Spleen (tissue), 11 donors: ENCODE measurements around the gene PDLIM4. TPM values are rescaled to one million over a fixed set of nuclear protein-coding genes. Genes with fewer than 3 reads are reported as not detected.

ENCODE experiments used
- DNase-seq: peaks from one replicate; pipeline ENCODE4 v3.0.0-alpha.2; 2020
- H3K27ac ChIP-seq, 8 donors: fragments of 200-600 bp; sonication (generic) in 7 of 8; 1 replicate in 4 of 8; 2 replicates in 4 of 8; pipeline versions ENCODE4 v1.5.0 to v1.8.0; 2016 to 2021; ENCODE audit warnings: inconsistent platforms in 4 of 8, mild to moderate bottlenecking in 4 of 8, moderate library complexity in 1 of 8
- H3K27me3 ChIP-seq, 7 donors: fragments of 200-600 bp; sonication (generic) in 6 of 7; replicated peaks in 1 of 7; 1 replicate in 4 of 7; 2 replicates in 3 of 7; pipeline versions ENCODE4 v1.5.0 to v1.8.0; 2016 to 2021; ENCODE audit warnings: inconsistent platforms in 3 of 7, mild to moderate bottlenecking in 1 of 7
- H3K36me3 ChIP-seq, 6 donors: fragments of 200-600 bp; sonication (generic) in 5 of 6; 1 replicate in 4 of 6; 2 replicates in 2 of 6; pipeline versions ENCODE4 v1.5.0 to v1.8.0; 2016 to 2021; ENCODE audit warnings: inconsistent platforms in 2 of 6
- H3K4me1 ChIP-seq, 6 donors: fragments of 200-600 bp; sonication (generic) in 5 of 6; 1 replicate in 3 of 6; 2 replicates in 3 of 6; pipeline versions ENCODE4 v1.5.0 to v1.8.0; 2016 to 2021; ENCODE audit warnings: inconsistent platforms in 3 of 6
- H3K4me3 ChIP-seq, 8 donors: fragments of 200-600 bp; sonication (generic) in 7 of 8; 1 replicate in 4 of 8; 2 replicates in 4 of 8; pipeline versions ENCODE4 v1.5.0 to v1.8.0; 2016 to 2021; ENCODE audit warnings: inconsistent platforms in 4 of 8, mild to moderate bottlenecking in 4 of 8, moderate library complexity in 2 of 8
- H3K9me3 ChIP-seq, 8 donors: fragments of 200-600 bp; sonication (generic) in 7 of 8; 1 replicate in 4 of 8; 2 replicates in 4 of 8; pipeline versions ENCODE4 v1.5.0 to v1.8.0; 2016 to 2021; ENCODE audit warnings: inconsistent platforms in 4 of 8
- POLR2A ChIP-seq, 3 donors: fragments of 450-650 bp; IDR thresholded peaks; one replicate each; pipeline ENCODE4 v1.5.1; 2017; ENCODE audit warnings: antibody characterized with exemption in 3 of 3, mild to moderate bottlenecking in 1 of 3
- POLR2AphosphoS5 ChIP-seq, 3 donors: sonication (generic); formaldehyde crosslinking; IDR thresholded peaks; one replicate each; pipeline ENCODE4 v1.5.1; 2017; ENCODE audit warnings: antibody characterized with exemption in 3 of 3
- WGBS, 5 donors: extraction: QIAGEN DNeasy Blood & Tissue Kit in 3 of 5; methylation state at CpG; one replicate each; pipeline versions ENCODE4 v1.1.5 to v1.1.7; 2013 to 2018; 5-methylcytosine and 5-hydroxymethylcytosine counted together
- intact Hi-C: fragments of 100-400 bp; cut with DNase I; formaldehyde crosslinking; loops from one replicate; pipeline ENCODE4 v1.15.0; 2023; ENCODE audit warnings: low total_unique reads
- polyA plus RNA-seq, 3 donors: library from polyadenylated mRNA; stranded (reverse); fragments of 200-250 nt; gene quantifications; one replicate each; pipeline ENCODE4 v1.2.1, GENCODE V29; 2013
- total RNA-seq, 7 donors: library from RNA; depleted of rRNA in 3 of 7; stranded (reverse); fragments of >200 nt in 3 of 7; fragmentation: NEBNext Ultra II Directional in 4 of 7; extraction: Animal tissue kit (Norgen Biotek cat#: 25700) in 4 of 7; gene quantifications; one replicate each; pipeline versions ENCODE4 v1.1.0 to v1.2.1, GENCODE V29; 2016 to 2021
- TF ChIP-seq, protein P1 (sequence below), 11 experiments: fragments of 200-600 bp in 7 of 11; fragments of 450-650 bp in 4 of 11; sonication (generic) in 4 of 11; IDR thresholded peaks in 8 of 11; conservative IDR thresholded peaks in 3 of 11; 1 replicate in 7 of 11; 2 replicates in 4 of 11; pipeline versions ENCODE4 v1.4.0 to v1.8.0; 2016 to 2021; ENCODE audit warnings: antibody characterized with exemption in 11 of 11, inconsistent platforms in 4 of 11, mild to moderate bottlenecking in 1 of 11
- donor health status: healthy with polysubstance abuse.
- donor health status: DM: no; HTN: no; CAD: no; lungs with moderate emphysema.
- donor health status: DM: no; HTN: no; CAD: no.
- donor health status: Bipolar disorder and iron deficiency.
- donor health status: healthy.
- donor health status: DM: no; HTN: no; CAD: no.
- donor health status: DM: yes; HTN: yes; CAD: no.

The PDLIM4 gene
- total and polyA plus RNA-seq, 10 donors = 3.5 to 17.4 (median 9.0) TPM

DNA sequence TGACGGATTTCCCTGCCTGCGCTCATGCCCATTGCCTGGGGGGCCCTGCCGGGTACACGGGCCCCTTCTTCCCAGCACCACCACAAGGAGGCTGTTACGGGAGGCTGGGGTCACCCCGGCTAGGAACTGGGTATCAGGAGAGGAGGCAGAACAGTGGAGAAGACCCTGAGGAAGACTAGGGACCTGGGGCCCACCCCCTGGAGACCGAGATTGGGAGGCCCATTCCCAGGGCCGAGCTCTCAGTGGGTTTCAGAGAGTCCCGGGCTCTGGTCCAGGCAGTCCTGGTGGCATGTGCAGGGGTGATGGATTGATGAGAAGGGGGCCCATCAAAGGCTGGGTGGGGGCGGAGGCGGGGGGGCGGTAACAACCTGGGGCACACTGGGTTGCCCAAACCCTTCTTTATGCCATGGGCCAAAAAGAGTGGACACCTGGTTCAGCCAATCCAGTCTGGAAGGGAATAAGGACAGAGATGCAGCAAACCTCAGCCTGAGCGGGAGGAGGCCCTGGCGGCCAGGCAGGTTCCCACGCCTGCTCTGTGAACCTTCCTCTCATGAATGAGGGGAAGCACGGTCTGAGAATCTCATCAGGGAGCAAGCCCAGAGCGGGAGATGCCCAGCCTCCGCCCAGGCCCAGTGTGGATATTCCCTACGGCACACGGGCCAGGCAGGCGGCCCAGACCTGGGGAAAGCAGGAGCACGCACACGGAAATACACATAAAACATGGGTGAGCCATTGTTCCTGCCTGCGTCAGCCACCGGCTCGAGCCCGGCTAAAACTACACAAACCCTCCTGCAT lies 29.1 kb upstream of the PDLIM4 start:
- Histone ChIP-seq H3K9me3 (no peaks in the 10 kb centered on the region), H3K27me3 (peaks cover 0 to 29% (median 11%) of the 10 kb centered on the region in 7 donors), H3K36me3 (no peaks in the 10 kb centered on the region), H3K27ac (peak overlapping the region in 5 of 8 donors; percentile 68 to 85 (median 79)), H3K4me3 (peak overlapping the region; percentile 41 to 81 (median 70)), H3K4me1 (peaks cover 0 to 58% (median 28%) of the 10 kb centered on the region in 6 donors)
- peak; percentile 71 for DNase-seq
- WGBS, 5 donors = 71 to 94% (median 80%) methylated on average over 19 to 27 of the region's 27 CpGs
- intact Hi-C loops = no loop called here
- TF ChIP-seq POLR2A (IDR thresholded peaks at IDR 0.05) = no peak
- TF ChIP-seq, protein P1, sequence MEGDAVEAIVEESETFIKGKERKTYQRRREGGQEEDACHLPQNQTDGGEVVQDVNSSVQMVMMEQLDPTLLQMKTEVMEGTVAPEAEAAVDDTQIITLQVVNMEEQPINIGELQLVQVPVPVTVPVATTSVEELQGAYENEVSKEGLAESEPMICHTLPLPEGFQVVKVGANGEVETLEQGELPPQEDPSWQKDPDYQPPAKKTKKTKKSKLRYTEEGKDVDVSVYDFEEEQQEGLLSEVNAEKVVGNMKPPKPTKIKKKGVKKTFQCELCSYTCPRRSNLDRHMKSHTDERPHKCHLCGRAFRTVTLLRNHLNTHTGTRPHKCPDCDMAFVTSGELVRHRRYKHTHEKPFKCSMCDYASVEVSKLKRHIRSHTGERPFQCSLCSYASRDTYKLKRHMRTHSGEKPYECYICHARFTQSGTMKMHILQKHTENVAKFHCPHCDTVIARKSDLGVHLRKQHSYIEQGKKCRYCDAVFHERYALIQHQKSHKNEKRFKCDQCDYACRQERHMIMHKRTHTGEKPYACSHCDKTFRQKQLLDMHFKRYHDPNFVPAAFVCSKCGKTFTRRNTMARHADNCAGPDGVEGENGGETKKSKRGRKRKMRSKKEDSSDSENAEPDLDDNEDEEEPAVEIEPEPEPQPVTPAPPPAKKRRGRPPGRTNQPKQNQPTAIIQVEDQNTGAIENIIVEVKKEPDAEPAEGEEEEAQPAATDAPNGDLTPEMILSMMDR (IDR thresholded peaks at IDR 0.05 in 8 of 11, conservative IDR thresholded peaks at IDR 0.05 in 3 of 11) = no peak
- no peak for TF ChIP-seq POLR2AphosphoS5 (IDR thresholded peaks at IDR 0.05)

DNA sequence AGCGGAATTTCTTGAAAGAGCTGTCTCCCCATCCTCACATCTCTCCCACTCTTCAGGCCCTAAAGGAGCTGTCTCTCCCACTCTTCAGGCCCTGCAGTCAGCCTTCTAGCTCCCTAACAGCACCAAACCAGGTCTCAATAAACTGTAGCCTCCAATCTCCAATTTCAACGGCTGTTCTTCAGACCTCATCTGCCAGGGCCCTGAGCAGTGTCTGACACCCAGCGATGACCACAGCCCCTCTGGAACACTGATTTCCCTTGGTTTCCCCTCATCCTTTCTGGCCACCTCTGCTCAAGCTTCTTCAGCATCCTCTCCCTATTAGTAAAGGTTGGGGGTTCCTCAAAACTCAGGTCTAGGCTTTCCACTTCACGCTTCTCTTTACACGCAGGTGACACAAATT lies 28.3 kb upstream of the PDLIM4 start:
- Histone ChIP-seq H3K27me3 (peaks cover 0 to 29% (median 11%) of the 10 kb centered on the region in 7 donors), H3K4me1 (peaks cover 0 to 55% (median 28%) of the 10 kb centered on the region in 6 donors), H3K4me3 (no peak overlapping the region), H3K9me3 (no peaks in the 10 kb centered on the region), H3K27ac (no peak overlapping the region), H3K36me3 (no peaks in the 10 kb centered on the region)
- 85 to 94% (median 91%) methylated on average over 5 of the region's 5 CpGs for WGBS, 5 donors
- DNase-seq = peak; percentile 34
- intact Hi-C loops = no loop called here
- TF ChIP-seq POLR2AphosphoS5 (IDR thresholded peaks at IDR 0.05) (no peak), POLR2A (IDR thresholded peaks at IDR 0.05) (no peak)
- TF ChIP-seq, protein P1 (IDR thresholded peaks at IDR 0.05 in 8 of 11, conservative IDR thresholded peaks at IDR 0.05 in 3 of 11) = no peak

DNA sequence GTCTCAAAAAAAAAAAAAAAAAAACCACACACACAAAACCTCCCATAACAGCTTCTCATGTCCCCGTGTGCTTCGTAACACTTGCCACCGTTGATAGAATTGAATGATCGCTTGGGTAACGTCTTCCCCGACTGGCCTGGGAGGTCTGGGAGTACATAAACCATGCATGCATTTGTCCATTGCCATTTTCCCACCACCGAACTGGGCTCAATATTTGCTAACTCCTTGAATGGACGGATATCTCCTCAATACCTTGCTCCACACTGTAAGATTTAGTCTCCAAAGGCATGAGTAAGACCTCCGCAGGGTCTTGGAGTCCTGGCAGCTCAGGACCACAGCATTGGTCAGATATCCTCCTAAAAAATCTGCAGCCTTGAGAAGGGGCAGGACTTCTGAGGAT lies 26.6 kb upstream of the PDLIM4 start:
- no peak for TF ChIP-seq POLR2AphosphoS5 (IDR thresholded peaks at IDR 0.05)
- TF ChIP-seq, protein P1 (IDR thresholded peaks at IDR 0.05 in 8 of 11, conservative IDR thresholded peaks at IDR 0.05 in 3 of 11) = no peak
- no peak for TF ChIP-seq POLR2A (IDR thresholded peaks at IDR 0.05)
- intact Hi-C loops = no loop called here
- H3K4me3 ChIP-seq = no peak overlapping the region
- no peak overlapping the region for H3K27ac ChIP-seq
- DNase-seq = peak; percentile 5
- peaks cover 0 to 50% (median 25%) of the 10 kb centered on the region in 6 donors for H3K4me1 ChIP-seq
- H3K27me3 ChIP-seq = peaks cover 0 to 29% (median 11%) of the 10 kb centered on the region in 7 donors
- WGBS, 5 donors = 81 to 91% (median 89%) methylated on average over 9 of the region's 9 CpGs
- H3K9me3 ChIP-seq = no peaks in the 10 kb centered on the region
- H3K36me3 ChIP-seq = no peaks in the 10 kb centered on the region

DNA sequence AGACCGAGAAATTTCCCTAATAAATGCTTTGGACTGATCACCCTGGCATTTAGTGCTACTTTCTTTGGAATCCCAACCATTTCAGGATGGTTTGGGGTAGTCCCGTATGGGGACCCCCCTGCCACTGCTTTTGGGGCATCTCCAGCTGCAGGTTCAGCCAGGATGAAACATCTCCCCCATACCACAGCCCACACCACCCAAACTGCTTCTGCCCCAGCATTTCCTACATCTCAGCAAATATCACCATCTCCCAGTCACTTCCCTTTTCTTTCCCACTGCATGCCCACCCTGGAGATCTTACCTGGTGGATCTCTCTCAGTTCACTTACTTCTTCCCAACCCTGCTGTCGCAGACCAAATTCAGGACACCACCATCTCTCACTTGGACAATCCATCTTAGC lies 25.0 kb upstream of the PDLIM4 start:
- WGBS, 5 donors = 68 to 82% (median 70%) methylated on average over 3 of the region's 3 CpGs
- intact Hi-C loops = no loop called here
- no peak for TF ChIP-seq POLR2AphosphoS5 (IDR thresholded peaks at IDR 0.05)
- TF ChIP-seq, protein P1 (IDR thresholded peaks at IDR 0.05 in 8 of 11, conservative IDR thresholded peaks at IDR 0.05 in 3 of 11) = no peak
- TF ChIP-seq POLR2A (IDR thresholded peaks at IDR 0.05) = no peak

More for the DNA sequence above, 25.0 kb upstream of the PDLIM4 start:
- DNase-seq = peak; percentile 41
- no peak overlapping the region for H3K27ac ChIP-seq
- no peaks in the 10 kb centered on the region for H3K36me3 ChIP-seq
- H3K27me3 ChIP-seq = peaks cover 0 to 17% (median 8%) of the 10 kb centered on the region in 7 donors
- no peak overlapping the region for H3K4me3 ChIP-seq
- no peaks in the 10 kb centered on the region for H3K9me3 ChIP-seq
- peaks cover 0 to 34% (median 15%) of the 10 kb centered on the region in 6 donors for H3K4me1 ChIP-seq
